HFF-Myc (cell line): ENCODE results near the gene HEMGN.

Experiments used
- DNase-seq: peaks from one replicate; pipeline ENCODE4 v3.0.0-alpha.2; 2011; ENCODE audit warnings: low read depth; ENCODE audit errors: extremely low read depth
- H3K4me3 ChIP-seq: replicated peaks from 2 replicates; pipeline ENCODE4 v1.5.1; 2011; ENCODE audit warnings: low read depth, mild to moderate bottlenecking, control low read depth, low read length
- TF ChIP-seq, protein P1 (sequence below): IDR thresholded peaks from 2 replicates; pipeline ENCODE4 v1.5.1; 2012; ENCODE audit warnings: mild to moderate bottlenecking, low read depth, low read length, control low read depth; ENCODE audit errors: missing control alignments

HEMGN gene

GRCh38 chr9:97921959-97922724 is 15.8 kb downstream of the HEMGN start, which contains the start of gene TRMO:
TSS of gene TRMO (minus strand) at chr9:97922500. CDS start at chr9:97922493, 7 bp downstream.
- TF ChIP-seq, protein P1, sequence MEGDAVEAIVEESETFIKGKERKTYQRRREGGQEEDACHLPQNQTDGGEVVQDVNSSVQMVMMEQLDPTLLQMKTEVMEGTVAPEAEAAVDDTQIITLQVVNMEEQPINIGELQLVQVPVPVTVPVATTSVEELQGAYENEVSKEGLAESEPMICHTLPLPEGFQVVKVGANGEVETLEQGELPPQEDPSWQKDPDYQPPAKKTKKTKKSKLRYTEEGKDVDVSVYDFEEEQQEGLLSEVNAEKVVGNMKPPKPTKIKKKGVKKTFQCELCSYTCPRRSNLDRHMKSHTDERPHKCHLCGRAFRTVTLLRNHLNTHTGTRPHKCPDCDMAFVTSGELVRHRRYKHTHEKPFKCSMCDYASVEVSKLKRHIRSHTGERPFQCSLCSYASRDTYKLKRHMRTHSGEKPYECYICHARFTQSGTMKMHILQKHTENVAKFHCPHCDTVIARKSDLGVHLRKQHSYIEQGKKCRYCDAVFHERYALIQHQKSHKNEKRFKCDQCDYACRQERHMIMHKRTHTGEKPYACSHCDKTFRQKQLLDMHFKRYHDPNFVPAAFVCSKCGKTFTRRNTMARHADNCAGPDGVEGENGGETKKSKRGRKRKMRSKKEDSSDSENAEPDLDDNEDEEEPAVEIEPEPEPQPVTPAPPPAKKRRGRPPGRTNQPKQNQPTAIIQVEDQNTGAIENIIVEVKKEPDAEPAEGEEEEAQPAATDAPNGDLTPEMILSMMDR = peak; percentile 69
- DNase-seq = peak; percentile 96
- peak within 1 kb of the TSS; percentile 55 for H3K4me3 ChIP-seq

- no peak for DNase-seq
- H3K4me3 ChIP-seq = no peak overlapping the region
- TF ChIP-seq, protein P1 = no peak
These were observed 18.7 kb downstream of the HEMGN start for GRCh38 chr9:97919217-97919813.

- TF ChIP-seq, protein P1 = no peak
These were observed 19.4 kb downstream of the HEMGN start for GRCh38 chr9:97918611-97919010.

DNA sequence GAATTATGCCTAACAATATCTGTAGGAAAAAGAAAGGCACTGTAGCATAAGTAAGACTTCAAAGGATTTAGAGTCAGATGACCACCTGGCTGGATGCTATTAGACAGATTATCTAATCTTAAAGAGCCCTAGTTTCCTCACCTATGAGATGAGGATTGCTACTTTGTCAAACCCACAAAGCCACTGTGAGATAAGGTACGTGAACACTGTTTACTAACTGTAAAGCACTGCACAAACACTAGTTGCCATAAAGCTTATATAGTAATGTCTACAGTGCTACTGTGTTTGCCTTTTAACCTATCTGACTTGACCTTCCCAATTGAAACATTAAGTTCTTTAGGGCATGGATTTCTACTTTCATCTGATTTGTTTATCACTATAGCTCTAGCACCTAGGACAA is 26.0 kb downstream of the HEMGN start:
- DNase-seq = no peak
- TF ChIP-seq, protein P1 = no peak
- no peak overlapping the region for H3K4me3 ChIP-seq

More at GRCh38 chr9:97918611-97919010, 19.4 kb downstream of the HEMGN start:
- no peak for DNase-seq
- H3K4me3 ChIP-seq = no peak overlapping the region

DNA sequence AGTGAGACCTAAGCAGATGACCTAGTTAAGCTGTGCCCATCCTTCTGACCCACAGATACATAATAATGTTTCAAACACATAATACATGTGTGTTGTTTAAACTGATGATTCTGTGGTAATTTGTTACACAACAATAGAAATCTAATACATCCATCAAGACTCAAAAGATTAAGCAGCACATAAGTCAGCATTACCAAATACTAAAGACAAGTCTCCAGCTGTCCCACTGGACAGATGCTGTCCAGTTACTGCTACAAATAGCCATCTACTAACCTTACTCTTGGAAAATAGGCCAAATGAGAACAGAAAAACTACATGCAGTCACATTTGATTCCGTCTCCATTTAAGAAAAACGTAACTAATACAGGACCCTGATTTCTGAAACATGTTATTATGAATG is 26.4 kb downstream of the HEMGN start:
- TF ChIP-seq, protein P1 = no peak
- DNase-seq = no peak
- H3K4me3 ChIP-seq = no peak overlapping the region

DNA sequence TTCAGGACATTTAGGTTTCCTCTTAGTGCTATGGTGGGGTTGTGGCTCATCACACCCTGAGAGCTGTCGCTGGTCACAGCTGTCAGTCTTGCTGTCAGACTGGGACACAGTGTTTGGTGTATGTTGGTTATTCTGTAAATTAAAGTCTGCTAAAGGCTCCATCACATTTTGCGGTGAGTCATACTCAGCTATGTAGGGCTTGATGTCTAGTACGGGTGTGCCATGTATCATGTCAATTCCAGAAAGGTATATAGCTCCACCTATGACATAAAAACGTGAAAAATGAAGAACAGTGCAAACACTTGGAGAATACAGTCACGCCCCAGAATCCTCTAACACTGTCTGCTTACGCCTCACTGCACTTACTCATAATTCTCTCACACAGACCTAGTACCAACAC is 27.6 kb downstream of the HEMGN start:
- H3K4me3 ChIP-seq = no peak overlapping the region
- TF ChIP-seq, protein P1 = no peak
- no peak for DNase-seq

- TF ChIP-seq, protein P1 = no peak
- no peak for DNase-seq
- no peak overlapping the region for H3K4me3 ChIP-seq
These were observed 29.3 kb downstream of the HEMGN start for GRCh38 chr9:97908705-97909104.
